ENCODE measurements around the gene ITPRIPL2.

ITPRIPL2 gene

GRCh38 chr16:19162085-19162484, 48.3 kb downstream of the ITPRIPL2 start:
- DNase-seq (ENCODE audit: low read depth), result no peak
- TF ChIP-seq CTCF (conservative IDR thresholded peaks at IDR 0.05; ENCODE audit: low read depth, low read length), result no peak
- no peak overlapping the region for H3K4me3 ChIP-seq (ENCODE audit: low read length)

- no peak for TF ChIP-seq CTCF (conservative IDR thresholded peaks at IDR 0.05; ENCODE audit: low read depth, low read length)
- H3K4me3 ChIP-seq (ENCODE audit: low read length), result no peak overlapping the region
- DNase-seq (ENCODE audit: low read depth), result no peak
These were observed 49.5 kb downstream of the ITPRIPL2 start for GRCh38 chr16:19163215-19163614.

DNA sequence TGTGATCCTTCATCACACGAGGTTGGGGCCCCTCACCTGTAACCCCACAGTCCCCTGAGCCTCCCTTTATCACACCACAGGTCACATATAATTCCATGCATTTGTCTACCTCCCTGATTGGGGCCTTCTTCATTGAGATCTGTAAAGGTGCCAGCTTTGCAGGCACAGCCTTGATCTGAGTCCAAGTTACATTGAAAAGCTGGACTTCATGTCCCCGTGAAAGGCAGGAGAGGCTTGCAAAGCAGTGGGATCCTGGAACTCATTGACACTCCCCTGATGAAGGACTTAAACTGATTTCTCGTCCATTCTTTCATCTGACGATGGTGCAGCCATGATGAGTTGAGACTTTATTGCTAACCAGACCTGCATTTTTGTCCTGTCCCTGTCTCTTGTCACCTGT, 50.5 kb downstream of the ITPRIPL2 start:
- TF ChIP-seq CTCF (conservative IDR thresholded peaks at IDR 0.05; ENCODE audit: low read depth, low read length), result no peak
- no peak overlapping the region for H3K4me3 ChIP-seq (ENCODE audit: low read length)
- DNase-seq (ENCODE audit: low read depth), result no peak

DNA sequence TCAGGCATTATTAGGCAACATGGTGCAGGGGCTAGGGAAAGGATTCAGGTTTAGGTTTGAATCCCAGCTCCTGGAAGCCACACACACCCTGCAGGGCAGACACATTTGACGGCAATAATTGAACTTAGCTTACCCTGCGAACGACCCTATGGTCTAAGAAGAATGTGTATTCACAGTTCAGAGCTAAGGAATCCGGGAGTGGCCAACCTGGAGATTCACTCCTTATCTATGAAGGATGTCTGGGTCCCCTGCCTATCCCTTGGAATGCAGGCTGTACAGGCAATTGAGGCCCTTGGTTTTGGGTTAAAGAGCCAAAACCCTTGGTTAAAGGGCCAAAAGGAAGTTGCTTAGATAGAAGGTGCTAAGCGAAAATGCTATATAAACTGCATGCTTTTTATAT, 51.3 kb downstream of the ITPRIPL2 start:
- DNase-seq (ENCODE audit: low read depth), result no peak
- TF ChIP-seq CTCF (conservative IDR thresholded peaks at IDR 0.05; ENCODE audit: low read depth, low read length), result no peak
- no peak overlapping the region for H3K4me3 ChIP-seq (ENCODE audit: low read length)

GRCh38 chr16:19166500-19166899, 52.7 kb downstream of the ITPRIPL2 start:
- TF ChIP-seq CTCF (conservative IDR thresholded peaks at IDR 0.05; ENCODE audit: low read depth, low read length), result peak; percentile 6
- H3K4me3 ChIP-seq (ENCODE audit: low read length), result no peak overlapping the region
- DNase-seq (ENCODE audit: low read depth), result no peak

DNA sequence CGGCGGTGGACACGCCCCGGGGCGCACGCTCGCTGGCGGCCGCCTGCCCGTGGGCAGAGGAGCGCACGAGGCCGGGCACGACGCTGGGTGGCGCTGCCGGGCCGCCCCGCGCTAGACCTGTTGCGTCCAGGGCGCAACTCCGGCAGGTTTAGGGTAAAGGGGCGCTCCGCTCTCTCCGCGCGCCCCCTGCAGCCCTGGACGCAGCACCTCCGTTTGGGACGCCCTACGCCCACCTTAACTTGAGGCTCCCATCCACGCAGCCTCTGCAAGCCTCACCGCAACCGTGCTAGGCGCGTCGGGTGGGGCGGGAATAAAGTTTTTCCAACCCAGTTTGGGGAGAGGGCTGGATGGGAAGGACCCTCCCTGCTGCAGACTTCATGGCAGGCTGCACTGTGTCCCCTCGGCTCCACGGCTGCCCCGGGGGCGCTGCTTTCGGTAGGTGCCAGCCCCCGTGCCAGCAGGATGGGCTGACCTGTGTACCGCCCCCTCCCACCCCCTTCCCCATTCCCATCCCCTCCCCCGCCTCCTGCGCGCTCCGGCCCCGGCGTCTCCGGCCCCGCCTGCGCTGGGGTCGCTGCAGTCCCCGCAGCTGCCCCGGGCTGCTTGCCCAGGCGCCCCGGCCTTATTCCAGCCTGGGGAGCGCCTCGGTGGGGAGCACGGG, 54.1 kb downstream of the ITPRIPL2 start, which contains the start of gene SYT17:
TSS of gene SYT17 (plus strand) at position 531 of the 661 bp plus-strand sequence. CDS start 407 bp downstream, outside the sequence.
- peak; percentile 59 for TF ChIP-seq CTCF (conservative IDR thresholded peaks at IDR 0.05; ENCODE audit: low read depth, low read length)
- DNase-seq (ENCODE audit: low read depth), result no peak
- H3K4me3 ChIP-seq (ENCODE audit: low read length), result peak within 1 kb of the TSS; percentile 68

- DNase-seq (ENCODE audit: low read depth), result no peak
- TF ChIP-seq CTCF (conservative IDR thresholded peaks at IDR 0.05; ENCODE audit: low read depth, low read length), result no peak
- peak overlapping the region; percentile 68 for H3K4me3 ChIP-seq (ENCODE audit: low read length)
These were observed 54.8 kb downstream of the ITPRIPL2 start for GRCh38 chr16:19168371-19169081.

Data from retinal pigment epithelial cell (primary cell).